ENCODE data around the gene METTL5.
A peak's percentile ranks its signal among the peaks of the same experiment; 100 is the strongest.
"Not testable (repeated sequence)": the region's sequence is repeated elsewhere in the genome, so short reads cannot be mapped to it uniquely, and the experiment has no call there.

The METTL5 gene

GRCh38 chr2:169828141-169828811 lies 3.6 kb upstream of the METTL5 start:
- peak; percentile 53 to 63 for DNase-seq

GRCh38 chr2:169827272-169828140 lies 2.8 kb upstream of the METTL5 start, which contains the start of gene UBR3:
Gene UBR3 (plus strand): TSS chr2:169827454. CDS start chr2:169827508, 54 bp downstream.
- DNase-seq, result peak; percentile 92 to 93

GRCh38 chr2:169823996-169824372 lies 721 bp downstream of the METTL5 start:
- DNase-seq, result no peak

GRCh38 chr2:169822785-169823392 lies 1.8 kb downstream of the METTL5 start:
- DNase-seq, result no peak

- DNase-seq, result no peak
Observed at GRCh38 chr2:169822036-169822435, 2.7 kb downstream of the METTL5 start.

GRCh38 chr2:169820101-169820500 lies 4.6 kb downstream of the METTL5 start:
- not testable (repeated sequence) for DNase-seq

GRCh38 chr2:169819106-169819505 lies 5.6 kb downstream of the METTL5 start:
- no peak for DNase-seq

- DNase-seq, result no peak
Observed at GRCh38 chr2:169818241-169818640, 6.5 kb downstream of the METTL5 start.

- DNase-seq, result not testable (repeated sequence)
Observed at GRCh38 chr2:169817369-169817768, 7.3 kb downstream of the METTL5 start.

- DNase-seq, result not testable (repeated sequence)
Observed at GRCh38 chr2:169816961-169817360, 7.7 kb downstream of the METTL5 start.

- DNase-seq, result no peak
Observed at GRCh38 chr2:169815849-169816248, 8.9 kb downstream of the METTL5 start.

GRCh38 chr2:169808221-169808620 lies 16.5 kb downstream of the METTL5 start:
- DNase-seq, result no peak

GRCh38 chr2:169806586-169806985 lies 18.1 kb downstream of the METTL5 start:
- no peak for DNase-seq

GRCh38 chr2:169803480-169803879 lies 21.2 kb downstream of the METTL5 start:
- no peak for DNase-seq

GRCh38 chr2:169798718-169799592 lies 25.8 kb downstream of the METTL5 start, which contains the start of gene SSB:
Gene SSB (plus strand): TSS chr2:169798871. CDS start chr2:169800961, 2,090 bp downstream.
- peak; percentile 97 to 98 for DNase-seq

GRCh38 chr2:169798397-169798717 lies 26.3 kb downstream of the METTL5 start:
- no peak for DNase-seq

- DNase-seq, result no peak
Observed at GRCh38 chr2:169797601-169798000, 27.1 kb downstream of the METTL5 start.

GRCh38 chr2:169796441-169796840 lies 28.3 kb downstream of the METTL5 start:
- DNase-seq, result no peak

GRCh38 chr2:169795181-169795580 lies 29.5 kb downstream of the METTL5 start:
- no peak for DNase-seq

- no peak for DNase-seq
Observed at GRCh38 chr2:169790581-169790980, 34.1 kb downstream of the METTL5 start.

- no peak for DNase-seq
Observed at GRCh38 chr2:169782513-169782912, 42.2 kb downstream of the METTL5 start.

- DNase-seq, result no peak
Observed at GRCh38 chr2:169781249-169782013, 43.3 kb downstream of the METTL5 start.
